ENCODE data around the gene FOSL2.

FOSL2 gene

DNA sequence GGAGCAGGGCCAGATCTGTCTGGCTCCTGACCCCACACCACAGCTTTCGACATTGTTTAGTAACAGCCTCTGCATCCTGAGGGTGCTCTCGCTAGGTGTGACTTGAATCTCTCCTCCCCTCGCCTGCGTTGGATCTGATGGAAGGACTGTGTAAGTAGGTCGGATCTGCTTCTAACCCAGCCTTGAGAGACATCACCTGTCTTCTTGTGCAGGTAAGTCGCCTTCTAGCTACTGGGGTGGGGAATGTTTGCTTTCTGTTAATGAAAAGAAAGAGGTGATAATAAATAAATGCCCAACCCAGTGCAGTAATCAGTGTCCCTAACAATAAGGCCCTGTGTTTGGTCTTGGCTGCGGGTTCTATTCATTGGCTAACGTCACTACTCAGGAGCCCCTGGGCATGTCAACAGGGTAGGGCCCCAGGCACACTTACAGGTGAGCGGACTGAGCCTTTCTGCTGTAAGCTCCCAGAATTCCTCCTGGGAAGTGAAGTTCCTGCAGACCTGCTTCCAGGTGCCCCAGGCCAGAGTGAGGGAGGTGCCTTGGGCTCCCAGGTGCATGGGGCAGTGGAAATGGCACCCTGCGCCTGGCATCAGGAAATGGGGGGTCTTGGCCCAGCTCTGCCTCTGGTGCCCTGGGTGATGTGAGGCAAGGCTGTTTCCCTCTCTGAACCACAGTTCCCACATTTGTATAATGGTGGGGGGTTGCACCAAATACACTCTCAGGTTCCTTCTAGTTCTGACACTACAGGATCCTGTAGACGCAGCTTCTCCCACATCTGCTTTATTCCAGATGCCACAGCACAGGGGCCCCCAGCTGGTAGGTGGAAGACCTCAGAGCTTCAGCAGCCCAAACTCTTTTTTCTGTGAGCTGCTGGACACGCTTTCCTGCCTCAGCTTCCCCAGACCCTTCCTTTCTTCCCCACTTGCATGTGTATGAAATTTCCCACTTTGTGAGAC, 11.2 kb upstream of the FOSL2 start:
- H3K27me3 ChIP-seq (ENCODE audit: insufficient read depth, low read length, poor library complexity): no peaks in the 10 kb centered on the region
- no peak overlapping the region for H3K9ac ChIP-seq (ENCODE audit: low read depth, low read length)
- DNase-seq: no peak
- H3K4me2 ChIP-seq (ENCODE audit: insufficient read depth, low read length): no peak overlapping the region
- H2AFZ ChIP-seq (ENCODE audit: low read depth, low read length): no peak overlapping the region
- H3K79me2 ChIP-seq (ENCODE audit: insufficient read depth, low read length): no peaks in the 10 kb centered on the region
- H3K9me3 ChIP-seq (ENCODE audit: insufficient read depth, low read length, severe bottlenecking): no peaks in the 10 kb centered on the region
- no peak for ATAC-seq (ENCODE audit: insufficient read depth, low read depth)
- no peak for TF ChIP-seq CTCF (IDR thresholded peaks at IDR 0.05; ENCODE audit: borderline replicate concordance, extremely low read depth, low read length, poor library complexity, severe bottlenecking)
- TF ChIP-seq EZH2 (IDR thresholded peaks at IDR 0.05; ENCODE audit: borderline replicate concordance, low read depth, low read length, severe bottlenecking): no peak
- H3K4me1 ChIP-seq (ENCODE audit: insufficient read depth, low read length): no peaks in the 10 kb centered on the region
- no peaks in the 10 kb centered on the region for H3K36me3 ChIP-seq (ENCODE audit: insufficient read depth, low read length)
- H3K27ac ChIP-seq (ENCODE audit: low read length): no peak overlapping the region
- peaks cover 2% of the 10 kb centered on the region; the same call in 1 of the 2 replicates for H4K20me1 ChIP-seq (ENCODE audit: insufficient read depth, low read length)
- H3K4me3 ChIP-seq (ENCODE audit: low read depth in 1 of 2, low read length in 2 of 2): no peak overlapping the region

DNA sequence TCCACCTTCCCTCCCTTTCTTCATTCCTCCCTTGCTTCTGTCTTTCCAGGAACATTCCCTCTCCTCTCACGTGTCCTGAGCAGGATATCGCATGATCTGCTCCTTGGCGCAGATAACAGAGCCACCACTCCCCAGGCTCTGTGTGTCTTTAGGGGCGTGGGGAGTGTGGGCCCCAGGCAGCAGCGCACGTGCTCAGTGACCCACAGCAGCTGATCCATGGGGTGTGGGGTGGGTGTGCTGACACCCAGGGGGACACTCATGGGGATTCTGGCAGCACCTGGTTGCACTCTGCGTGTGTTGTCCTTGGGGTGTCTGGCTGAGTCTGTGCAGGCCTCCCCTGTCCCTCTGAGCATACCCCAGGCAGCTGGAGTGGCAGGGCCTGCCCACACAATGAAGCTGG, 9.9 kb upstream of the FOSL2 start:
- Histone ChIP-seq H3K27me3 (ENCODE audit: insufficient read depth, low read length, poor library complexity) (no peaks in the 10 kb centered on the region), H4K20me1 (ENCODE audit: insufficient read depth, low read length) (no peaks in the 10 kb centered on the region; the same call in 1 of the 2 replicates), H3K9ac (ENCODE audit: low read depth, low read length) (no peak overlapping the region), H3K9me3 (ENCODE audit: insufficient read depth, low read length, severe bottlenecking) (no peaks in the 10 kb centered on the region), H3K4me3 (ENCODE audit: low read depth in 1 of 2, low read length in 2 of 2) (no peak overlapping the region), H3K79me2 (ENCODE audit: insufficient read depth, low read length) (no peaks in the 10 kb centered on the region), H3K36me3 (ENCODE audit: insufficient read depth, low read length) (no peaks in the 10 kb centered on the region), H2AFZ (ENCODE audit: low read depth, low read length) (no peak overlapping the region), H3K4me1 (ENCODE audit: insufficient read depth, low read length) (no peaks in the 10 kb centered on the region), H3K27ac (ENCODE audit: low read length) (no peak overlapping the region), H3K4me2 (ENCODE audit: insufficient read depth, low read length) (no peak overlapping the region)
- ATAC-seq (ENCODE audit: insufficient read depth, low read depth) (no peak; the same call in 2 of the 3 replicates), DNase-seq (no peak)
- TF ChIP-seq CTCF (IDR thresholded peaks at IDR 0.05; ENCODE audit: borderline replicate concordance, extremely low read depth, low read length, poor library complexity, severe bottlenecking): no peak
- TF ChIP-seq EZH2 (IDR thresholded peaks at IDR 0.05; ENCODE audit: borderline replicate concordance, low read depth, low read length, severe bottlenecking): no peak

GRCh38 chr2:28387082-28387960, 5.3 kb upstream of the FOSL2 start:
- Histone ChIP-seq H3K4me1 (ENCODE audit: insufficient read depth, low read length) (peaks cover 21% of the 10 kb centered on the region), H3K79me2 (ENCODE audit: insufficient read depth, low read length) (no peaks in the 10 kb centered on the region), H2AFZ (ENCODE audit: low read depth, low read length) (no peak overlapping the region), H3K9me3 (ENCODE audit: insufficient read depth, low read length, severe bottlenecking) (no peaks in the 10 kb centered on the region), H3K27ac (ENCODE audit: low read length) (no peak overlapping the region), H3K9ac (ENCODE audit: low read depth, low read length) (no peak overlapping the region), H4K20me1 (ENCODE audit: insufficient read depth, low read length) (no peaks in the 10 kb centered on the region), H3K36me3 (ENCODE audit: insufficient read depth, low read length) (no peaks in the 10 kb centered on the region), H3K4me3 (ENCODE audit: low read depth in 1 of 2, low read length in 2 of 2) (no peak overlapping the region), H3K4me2 (ENCODE audit: insufficient read depth, low read length) (no peak overlapping the region), H3K27me3 (ENCODE audit: insufficient read depth, low read length, poor library complexity) (peaks cover 2% of the 10 kb centered on the region)
- no peak for ATAC-seq (ENCODE audit: insufficient read depth, low read depth)
- DNase-seq: no peak
- TF ChIP-seq EZH2 (IDR thresholded peaks at IDR 0.05; ENCODE audit: borderline replicate concordance, low read depth, low read length, severe bottlenecking) (no peak), CTCF (IDR thresholded peaks at IDR 0.05; ENCODE audit: borderline replicate concordance, extremely low read depth, low read length, poor library complexity, severe bottlenecking) (no peak)
